ENCODE measurements around the gene MCM8.

MCM8 gene

GRCh38 chr20:5980720-5981538 is 30.5 kb downstream of the MCM8 start:
- Histone ChIP-seq H3K27ac (replicated peaks) (no peak overlapping the region), H3K4me3 (replicated peaks; ENCODE audit: insufficient read depth, low read length) (no peak overlapping the region), H3K27me3 (ENCODE audit: insufficient read depth, poor library complexity, severe bottlenecking) (no peaks in the 10 kb centered on the region)
- no peak for TF ChIP-seq SPI1 (IDR thresholded peaks at IDR 0.05; ENCODE audit: borderline replicate concordance, low read depth)
- TF ChIP-seq, protein P1, sequence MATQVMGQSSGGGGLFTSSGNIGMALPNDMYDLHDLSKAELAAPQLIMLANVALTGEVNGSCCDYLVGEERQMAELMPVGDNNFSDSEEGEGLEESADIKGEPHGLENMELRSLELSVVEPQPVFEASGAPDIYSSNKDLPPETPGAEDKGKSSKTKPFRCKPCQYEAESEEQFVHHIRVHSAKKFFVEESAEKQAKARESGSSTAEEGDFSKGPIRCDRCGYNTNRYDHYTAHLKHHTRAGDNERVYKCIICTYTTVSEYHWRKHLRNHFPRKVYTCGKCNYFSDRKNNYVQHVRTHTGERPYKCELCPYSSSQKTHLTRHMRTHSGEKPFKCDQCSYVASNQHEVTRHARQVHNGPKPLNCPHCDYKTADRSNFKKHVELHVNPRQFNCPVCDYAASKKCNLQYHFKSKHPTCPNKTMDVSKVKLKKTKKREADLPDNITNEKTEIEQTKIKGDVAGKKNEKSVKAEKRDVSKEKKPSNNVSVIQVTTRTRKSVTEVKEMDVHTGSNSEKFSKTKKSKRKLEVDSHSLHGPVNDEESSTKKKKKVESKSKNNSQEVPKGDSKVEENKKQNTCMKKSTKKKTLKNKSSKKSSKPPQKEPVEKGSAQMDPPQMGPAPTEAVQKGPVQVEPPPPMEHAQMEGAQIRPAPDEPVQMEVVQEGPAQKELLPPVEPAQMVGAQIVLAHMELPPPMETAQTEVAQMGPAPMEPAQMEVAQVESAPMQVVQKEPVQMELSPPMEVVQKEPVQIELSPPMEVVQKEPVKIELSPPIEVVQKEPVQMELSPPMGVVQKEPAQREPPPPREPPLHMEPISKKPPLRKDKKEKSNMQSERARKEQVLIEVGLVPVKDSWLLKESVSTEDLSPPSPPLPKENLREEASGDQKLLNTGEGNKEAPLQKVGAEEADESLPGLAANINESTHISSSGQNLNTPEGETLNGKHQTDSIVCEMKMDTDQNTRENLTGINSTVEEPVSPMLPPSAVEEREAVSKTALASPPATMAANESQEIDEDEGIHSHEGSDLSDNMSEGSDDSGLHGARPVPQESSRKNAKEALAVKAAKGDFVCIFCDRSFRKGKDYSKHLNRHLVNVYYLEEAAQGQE (IDR thresholded peaks at IDR 0.05; ENCODE audit: insufficient replicate concordance, low read depth): no peak
- TF ChIP-seq CTCF (IDR thresholded peaks at IDR 0.05; ENCODE audit: insufficient read depth, low read length): no peak
- no peak for TF ChIP-seq POLR2AphosphoS5 (IDR thresholded peaks at IDR 0.05; ENCODE audit: low read depth)
- TF ChIP-seq GABPA (IDR thresholded peaks at IDR 0.05; ENCODE audit: low read depth): no peak
- DNase-seq (ENCODE audit: low read depth in 1 of 2, low spot score in 1 of 2): no peak

DNA sequence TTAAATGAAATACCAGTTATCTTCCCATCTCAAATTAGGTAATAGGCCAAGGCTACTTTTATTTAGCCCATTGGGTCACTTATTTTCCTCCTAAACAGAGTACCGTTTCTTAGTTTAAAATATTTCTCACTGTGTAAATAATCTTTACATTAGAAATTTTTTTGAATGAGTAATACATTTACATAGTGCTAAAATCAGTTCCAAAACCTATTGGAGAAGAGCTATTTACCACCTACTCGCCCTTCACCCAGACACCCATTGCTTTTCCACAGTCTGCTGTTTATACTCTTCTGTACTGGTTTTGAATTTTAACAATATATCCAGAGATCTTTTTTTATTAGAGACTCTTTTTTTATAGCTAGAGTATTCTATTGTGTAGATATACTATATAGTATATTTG is 36.9 kb downstream of the MCM8 start:
- DNase-seq (ENCODE audit: low read depth in 1 of 2, low spot score in 1 of 2): no peak
- no peak overlapping the region for H3K27ac ChIP-seq (replicated peaks)
- TF ChIP-seq, protein P1 (IDR thresholded peaks at IDR 0.05; ENCODE audit: insufficient replicate concordance, low read depth): no peak
- TF ChIP-seq POLR2AphosphoS5 (IDR thresholded peaks at IDR 0.05; ENCODE audit: low read depth): no peak
- TF ChIP-seq CTCF (IDR thresholded peaks at IDR 0.05; ENCODE audit: insufficient read depth, low read length): no peak
- TF ChIP-seq GABPA (IDR thresholded peaks at IDR 0.05; ENCODE audit: low read depth): no peak
- TF ChIP-seq SPI1 (IDR thresholded peaks at IDR 0.05; ENCODE audit: borderline replicate concordance, low read depth): no peak
- no peak overlapping the region for H3K4me3 ChIP-seq (replicated peaks; ENCODE audit: insufficient read depth, low read length)
- no peaks in the 10 kb centered on the region for H3K27me3 ChIP-seq (ENCODE audit: insufficient read depth, poor library complexity, severe bottlenecking)

- no peaks in the 10 kb centered on the region for H3K27me3 ChIP-seq (ENCODE audit: insufficient read depth, poor library complexity, severe bottlenecking)
- DNase-seq (ENCODE audit: low read depth in 1 of 2, low spot score in 1 of 2): no peak
- H3K4me3 ChIP-seq (replicated peaks; ENCODE audit: insufficient read depth, low read length): no peak overlapping the region
- TF ChIP-seq SPI1 (IDR thresholded peaks at IDR 0.05; ENCODE audit: borderline replicate concordance, low read depth) (no peak), GABPA (IDR thresholded peaks at IDR 0.05; ENCODE audit: low read depth) (no peak), CTCF (IDR thresholded peaks at IDR 0.05; ENCODE audit: insufficient read depth, low read length) (no peak), POLR2AphosphoS5 (IDR thresholded peaks at IDR 0.05; ENCODE audit: low read depth) (no peak)
- TF ChIP-seq, protein P1 (IDR thresholded peaks at IDR 0.05; ENCODE audit: insufficient replicate concordance, low read depth): no peak
- no peak overlapping the region for H3K27ac ChIP-seq (replicated peaks)
Observed at GRCh38 chr20:5989539-5989938, 39.1 kb downstream of the MCM8 start.

Measured in HL-60 (cell line).